Nephron (organoid): Measurements from ENCODE around the gene BIRC5.

Source experiments
- H3K27ac Mint-ChIP-seq, 3 experiments: 2 replicates each; pipeline ENCODE4 v1.8.0; 2020; ENCODE audit warnings: mixed read lengths in 3 of 3, mild to moderate bottlenecking in 2 of 3, moderate library complexity in 1 of 3
- H3K27me3 Mint-ChIP-seq: 2 replicates; pipeline ENCODE4 v1.8.0; 2021; ENCODE audit warnings: low read depth, mild to moderate bottlenecking, moderate library complexity, mixed read lengths
- H3K36me3 Mint-ChIP-seq: 2 replicates; pipeline ENCODE4 v1.8.0; 2020; ENCODE audit warnings: low read depth, mixed read lengths
- H3K4me1 Mint-ChIP-seq: 2 replicates; pipeline ENCODE4 v1.8.0; 2020; ENCODE audit warnings: mixed read lengths
- H3K4me3 Mint-ChIP-seq, 3 experiments: 2 replicates each; pipeline ENCODE4 v1.8.0; 2020; ENCODE audit warnings: mild to moderate bottlenecking in 3 of 3, mixed read lengths in 3 of 3, moderate library complexity in 2 of 3
- H3K9me3 Mint-ChIP-seq: 2 replicates; pipeline ENCODE4 v1.8.0; 2020; ENCODE audit warnings: mixed read lengths
- TF ChIP-seq, protein P1 (sequence below), 3 experiments: fragments of 200-600 bp; sonication (generic); IDR thresholded peaks; one replicate each; pipeline ENCODE4 v1.5.0; 2021; ENCODE audit warnings: antibody characterized with exemption in 3 of 3; ENCODE audit not compliant: unreplicated experiment in 3 of 3

The BIRC5 gene

DNA sequence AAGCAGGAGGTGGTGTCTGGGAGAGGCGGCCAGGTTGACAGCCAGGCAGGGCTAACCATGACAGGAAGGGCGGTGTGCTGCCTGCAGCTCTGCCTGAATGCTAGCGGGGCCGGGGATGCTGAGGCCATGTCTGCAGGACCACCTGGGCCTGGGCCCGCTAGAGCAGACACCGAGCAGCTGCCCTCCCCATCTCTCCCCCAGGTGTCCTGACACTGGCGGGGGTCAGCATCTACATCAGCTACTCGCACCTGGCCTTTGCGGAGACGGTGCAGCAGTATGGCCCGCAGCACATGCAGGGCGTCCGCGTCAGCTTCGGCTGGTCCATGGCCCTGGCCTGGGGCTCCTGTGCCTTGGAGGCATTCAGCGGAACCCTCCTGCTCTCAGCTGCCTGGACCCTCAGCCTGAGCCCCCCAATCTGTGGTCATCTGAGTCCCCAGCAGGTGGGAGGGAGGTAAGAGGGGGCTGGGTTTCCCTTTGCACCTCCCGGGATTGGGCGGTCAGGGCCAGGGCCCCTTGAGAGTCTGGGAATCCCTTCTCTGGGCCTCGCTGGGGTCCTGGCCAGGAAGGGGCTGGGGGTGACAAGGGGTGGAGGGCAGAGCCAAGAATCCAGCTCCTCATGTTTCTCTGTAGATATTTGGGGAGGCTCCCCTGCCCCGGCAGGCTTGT lies 24.9 kb downstream of the BIRC5 start:
- H3K36me3 Mint-ChIP-seq: no peaks in the 10 kb centered on the region
- H3K27ac Mint-ChIP-seq: no peak overlapping the region
- H3K27me3 Mint-ChIP-seq: peaks cover 13% of the 10 kb centered on the region
- no peak overlapping the region for H3K4me3 Mint-ChIP-seq
- peaks cover 25% of the 10 kb centered on the region for H3K4me1 Mint-ChIP-seq
- no peaks in the 10 kb centered on the region for H3K9me3 Mint-ChIP-seq
- TF ChIP-seq, protein P1, sequence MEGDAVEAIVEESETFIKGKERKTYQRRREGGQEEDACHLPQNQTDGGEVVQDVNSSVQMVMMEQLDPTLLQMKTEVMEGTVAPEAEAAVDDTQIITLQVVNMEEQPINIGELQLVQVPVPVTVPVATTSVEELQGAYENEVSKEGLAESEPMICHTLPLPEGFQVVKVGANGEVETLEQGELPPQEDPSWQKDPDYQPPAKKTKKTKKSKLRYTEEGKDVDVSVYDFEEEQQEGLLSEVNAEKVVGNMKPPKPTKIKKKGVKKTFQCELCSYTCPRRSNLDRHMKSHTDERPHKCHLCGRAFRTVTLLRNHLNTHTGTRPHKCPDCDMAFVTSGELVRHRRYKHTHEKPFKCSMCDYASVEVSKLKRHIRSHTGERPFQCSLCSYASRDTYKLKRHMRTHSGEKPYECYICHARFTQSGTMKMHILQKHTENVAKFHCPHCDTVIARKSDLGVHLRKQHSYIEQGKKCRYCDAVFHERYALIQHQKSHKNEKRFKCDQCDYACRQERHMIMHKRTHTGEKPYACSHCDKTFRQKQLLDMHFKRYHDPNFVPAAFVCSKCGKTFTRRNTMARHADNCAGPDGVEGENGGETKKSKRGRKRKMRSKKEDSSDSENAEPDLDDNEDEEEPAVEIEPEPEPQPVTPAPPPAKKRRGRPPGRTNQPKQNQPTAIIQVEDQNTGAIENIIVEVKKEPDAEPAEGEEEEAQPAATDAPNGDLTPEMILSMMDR (IDR thresholded peaks at IDR 0.05; ENCODE audit: unreplicated experiment in 3 of 3): no peak

DNA sequence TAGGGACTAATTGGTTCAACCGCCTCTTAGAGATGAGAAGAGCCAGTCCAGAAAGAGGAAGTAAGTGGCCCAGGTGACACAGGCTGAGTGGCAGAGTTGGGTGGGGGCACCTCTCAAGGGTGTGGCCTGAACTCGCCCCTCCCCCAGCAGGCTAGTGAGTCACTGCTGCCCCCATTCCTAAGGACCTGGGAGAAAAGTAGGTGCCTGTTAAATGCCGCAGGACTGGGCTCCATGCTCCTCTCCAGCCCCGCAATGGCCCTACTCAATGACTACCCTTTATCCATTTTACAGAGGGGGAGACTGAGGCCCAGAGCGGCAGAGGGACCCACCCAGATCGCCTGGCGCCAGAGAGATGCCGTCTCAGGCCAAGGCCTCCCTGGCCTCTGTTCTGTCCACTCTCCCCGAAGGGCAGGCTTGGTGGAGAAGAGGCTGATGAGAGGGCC lies 25.5 kb downstream of the BIRC5 start:
- TF ChIP-seq, protein P1 (IDR thresholded peaks at IDR 0.05; ENCODE audit: unreplicated experiment in 3 of 3): no peak
- H3K27me3 Mint-ChIP-seq: peaks cover 9% of the 10 kb centered on the region
- no peak overlapping the region for H3K4me3 Mint-ChIP-seq
- H3K36me3 Mint-ChIP-seq: no peaks in the 10 kb centered on the region
- peaks cover 25% of the 10 kb centered on the region for H3K4me1 Mint-ChIP-seq
- peaks cover 2% of the 10 kb centered on the region for H3K9me3 Mint-ChIP-seq
- no peak overlapping the region for H3K27ac Mint-ChIP-seq

DNA sequence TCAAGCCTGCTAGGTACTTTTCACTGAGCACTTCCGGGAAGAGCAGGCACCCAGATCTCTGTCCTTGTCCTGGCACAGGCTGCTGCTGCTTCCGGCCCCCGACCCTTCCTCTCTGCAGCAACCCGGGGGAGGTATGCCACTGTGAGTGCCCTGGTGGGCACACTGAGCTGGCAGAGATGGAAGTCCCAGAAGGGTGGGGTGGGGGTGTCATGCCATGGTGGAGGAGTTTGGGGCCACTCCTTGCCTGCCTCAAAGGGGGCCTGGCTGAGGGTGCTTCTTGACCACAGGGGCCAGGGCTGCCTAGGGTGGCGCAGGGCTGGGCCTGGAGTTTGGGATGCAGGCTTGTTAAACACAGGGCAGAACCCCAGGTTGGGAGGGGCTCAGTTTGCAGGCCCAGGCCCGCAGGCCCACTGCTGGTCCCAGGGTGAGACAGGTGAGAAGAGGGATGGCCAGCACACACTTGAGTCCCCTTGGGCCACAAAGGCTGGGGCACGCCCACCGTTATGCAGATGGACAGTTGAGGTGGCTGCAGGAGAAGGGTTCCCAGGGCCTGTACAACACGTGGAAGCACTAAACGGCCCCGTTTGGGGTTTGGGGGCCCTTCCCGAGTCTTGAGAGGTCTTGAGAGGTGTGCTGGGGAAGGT lies 26.1 kb downstream of the BIRC5 start:
- Mint-ChIP-seq H3K27ac (no peak overlapping the region), H3K9me3 (peaks cover 2% of the 10 kb centered on the region)
- TF ChIP-seq, protein P1 (IDR thresholded peaks at IDR 0.05; ENCODE audit: unreplicated experiment in 3 of 3): no peak

GRCh38 chr17:78240839-78241238 lies 26.8 kb downstream of the BIRC5 start:
- Mint-ChIP-seq H3K36me3 (no peaks in the 10 kb centered on the region), H3K27me3 (no peaks in the 10 kb centered on the region), H3K27ac (no peak overlapping the region), H3K9me3 (peaks cover 6% of the 10 kb centered on the region), H3K4me1 (peaks cover 19% of the 10 kb centered on the region), H3K4me3 (no peak overlapping the region)
- TF ChIP-seq, protein P1 (IDR thresholded peaks at IDR 0.05; ENCODE audit: unreplicated experiment in 3 of 3): no peak

More for the DNA sequence above, 26.1 kb downstream of the BIRC5 start:
- Mint-ChIP-seq H3K27me3 (peaks cover 2% of the 10 kb centered on the region), H3K4me3 (no peak overlapping the region), H3K4me1 (peaks cover 20% of the 10 kb centered on the region), H3K36me3 (no peaks in the 10 kb centered on the region)

DNA sequence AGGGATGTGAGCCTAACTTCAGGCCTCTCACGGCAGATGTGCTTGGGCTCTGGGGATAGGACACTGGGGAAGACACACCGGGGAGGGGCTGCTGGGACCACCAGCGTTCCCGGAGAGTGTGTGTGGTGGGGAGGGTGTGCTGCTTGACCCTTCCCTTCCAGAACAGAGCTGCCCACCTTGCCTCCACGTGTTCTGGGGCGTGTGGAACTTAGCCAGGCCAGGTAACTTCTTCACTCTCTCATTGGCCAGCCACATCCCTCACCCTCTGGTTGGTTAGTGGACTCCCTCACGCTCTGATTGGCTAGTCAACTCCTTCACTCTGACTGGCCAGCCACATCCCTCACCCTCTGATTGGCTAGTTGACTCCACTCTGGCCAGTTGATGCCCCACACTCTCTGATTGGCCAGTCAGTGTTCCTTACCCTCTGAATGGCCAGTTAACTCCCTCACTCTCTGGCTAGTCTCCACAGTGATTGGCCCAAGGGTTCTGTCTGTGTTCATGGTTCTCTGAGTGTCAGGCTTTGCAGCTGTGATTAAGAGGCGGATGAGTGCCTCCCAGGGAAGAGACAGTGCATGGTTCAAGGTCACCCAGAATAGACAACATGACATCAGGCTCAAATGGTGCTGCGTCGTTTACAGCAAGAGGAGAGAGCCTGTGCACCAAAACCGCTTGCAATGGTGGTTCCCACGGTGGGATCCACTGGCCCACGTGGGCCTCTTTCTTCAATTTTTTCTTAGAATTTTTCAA lies 27.4 kb downstream of the BIRC5 start:
- peaks cover 19% of the 10 kb centered on the region for H3K4me1 Mint-ChIP-seq
- no peaks in the 10 kb centered on the region for H3K36me3 Mint-ChIP-seq
- H3K4me3 Mint-ChIP-seq: no peak overlapping the region
- no peak overlapping the region for H3K27ac Mint-ChIP-seq
- H3K9me3 Mint-ChIP-seq: peaks cover 6% of the 10 kb centered on the region
- no peaks in the 10 kb centered on the region for H3K27me3 Mint-ChIP-seq
- TF ChIP-seq, protein P1 (IDR thresholded peaks at IDR 0.05; ENCODE audit: unreplicated experiment in 3 of 3): no peak
